Progenitor cell of endocrine pancreas (in vitro differentiated cells): ENCODE results near the gene MREG. TPM values are rescaled to one million over a fixed set of nuclear protein-coding genes. Genes with fewer than 3 reads are reported as not detected.

Experiments used
- DNase-seq: peaks from one replicate; pipeline ENCODE4 v3.0.0; 2021; ENCODE audit warnings: low spot score; ENCODE audit not compliant: unreplicated experiment
- H3K27ac Mint-ChIP-seq: 2 replicates; pipeline ENCODE4 v1.8.0; 2021; ENCODE audit warnings: mild to moderate bottlenecking, moderate library complexity, mixed read lengths
- H3K27me3 Mint-ChIP-seq: 2 replicates; pipeline ENCODE4 v1.8.0; 2021; ENCODE audit warnings: mixed read lengths
- H3K36me3 Mint-ChIP-seq: 2 replicates; pipeline ENCODE4 v1.8.0; 2022; ENCODE audit warnings: mixed read lengths; ENCODE audit not compliant: insufficient read depth
- H3K4me1 Mint-ChIP-seq: 2 replicates; pipeline ENCODE4 v1.8.0; 2021; ENCODE audit warnings: low read depth, mixed read lengths
- H3K4me3 Mint-ChIP-seq: 2 replicates; pipeline ENCODE4 v1.8.0; 2021; ENCODE audit warnings: low read depth, mild to moderate bottlenecking, moderate library complexity, mixed read lengths
- H3K9me3 Mint-ChIP-seq: 2 replicates; pipeline ENCODE4 v1.8.0; 2021; ENCODE audit warnings: low read depth, mixed read lengths
- CTCF ChIP-seq: fragments of 200-600 bp; sonication (generic); IDR thresholded peaks from one replicate; pipeline ENCODE4 v1.5.0; 2021; ENCODE audit warnings: antibody characterized with exemption, mild to moderate bottlenecking; ENCODE audit not compliant: unreplicated experiment
- total RNA-seq: library from RNA; stranded (reverse); gene quantifications from 2 replicates; pipeline ENCODE4 v1.2.1, GENCODE V29; 2021

Gene MREG
- total RNA-seq, 1 donor from 2014 or later: 26.8 TPM

DNA sequence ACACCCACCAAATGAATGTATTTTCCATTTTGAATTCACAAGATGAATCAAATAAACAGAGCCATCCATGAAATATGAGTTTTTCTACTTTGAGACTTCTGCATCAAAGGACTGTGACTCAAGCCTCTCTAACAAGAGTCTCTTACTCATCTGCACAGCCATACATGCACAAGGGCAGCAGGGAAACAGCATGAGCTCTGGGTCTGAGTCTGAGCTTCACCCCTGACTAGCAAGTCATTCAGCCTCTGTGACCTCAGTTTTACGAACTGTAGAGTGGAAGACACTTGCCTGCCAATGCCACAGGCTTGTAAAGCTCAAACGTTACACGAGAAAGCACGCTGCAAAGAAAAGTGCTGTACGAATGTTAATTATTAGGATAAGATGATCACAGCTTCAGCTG, 42.9 kb downstream of the MREG start:
- H3K4me3 Mint-ChIP-seq: no peak overlapping the region
- H3K36me3 Mint-ChIP-seq: peaks cover 12% of the 10 kb centered on the region
- no peak for DNase-seq
- peaks cover 4% of the 10 kb centered on the region for H3K9me3 Mint-ChIP-seq
- TF ChIP-seq CTCF: no peak
- no peaks in the 10 kb centered on the region for H3K27me3 Mint-ChIP-seq
- peaks cover 20% of the 10 kb centered on the region for H3K4me1 Mint-ChIP-seq
- H3K27ac Mint-ChIP-seq: no peak overlapping the region

GRCh38 chr2:215969131-215969841, 44.1 kb downstream of the MREG start:
- Mint-ChIP-seq H3K27me3 (no peaks in the 10 kb centered on the region), H3K27ac (no peak overlapping the region), H3K9me3 (peaks cover 4% of the 10 kb centered on the region), H3K4me1 (peaks cover 20% of the 10 kb centered on the region), H3K36me3 (peaks cover 12% of the 10 kb centered on the region), H3K4me3 (no peak overlapping the region)
- no peak for DNase-seq
- TF ChIP-seq CTCF: no peak

DNA sequence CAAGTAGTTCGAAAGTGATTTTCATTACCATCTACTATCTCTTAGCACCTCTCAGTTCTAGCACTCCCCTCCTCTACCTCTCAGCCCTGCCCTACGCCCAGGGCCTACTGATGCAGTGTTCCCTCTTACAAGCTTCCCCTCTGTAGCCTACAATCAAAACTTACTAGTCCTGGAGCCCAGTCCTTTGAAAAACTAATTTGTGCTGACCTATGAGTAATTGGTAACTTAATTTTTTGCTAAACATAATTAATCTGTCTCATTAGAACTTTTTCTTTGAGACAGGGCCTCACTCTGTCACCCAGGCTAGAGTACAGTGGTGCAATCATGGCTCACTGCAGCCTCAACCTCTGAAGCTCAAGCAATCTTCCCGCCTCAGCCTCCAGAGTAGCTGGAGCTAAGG, 44.9 kb downstream of the MREG start:
- Mint-ChIP-seq H3K36me3 (peaks cover 14% of the 10 kb centered on the region), H3K27ac (no peak overlapping the region), H3K4me3 (no peak overlapping the region), H3K4me1 (peaks cover 20% of the 10 kb centered on the region), H3K9me3 (peaks cover 4% of the 10 kb centered on the region), H3K27me3 (no peaks in the 10 kb centered on the region)
- TF ChIP-seq CTCF: no peak
- no peak for DNase-seq

DNA sequence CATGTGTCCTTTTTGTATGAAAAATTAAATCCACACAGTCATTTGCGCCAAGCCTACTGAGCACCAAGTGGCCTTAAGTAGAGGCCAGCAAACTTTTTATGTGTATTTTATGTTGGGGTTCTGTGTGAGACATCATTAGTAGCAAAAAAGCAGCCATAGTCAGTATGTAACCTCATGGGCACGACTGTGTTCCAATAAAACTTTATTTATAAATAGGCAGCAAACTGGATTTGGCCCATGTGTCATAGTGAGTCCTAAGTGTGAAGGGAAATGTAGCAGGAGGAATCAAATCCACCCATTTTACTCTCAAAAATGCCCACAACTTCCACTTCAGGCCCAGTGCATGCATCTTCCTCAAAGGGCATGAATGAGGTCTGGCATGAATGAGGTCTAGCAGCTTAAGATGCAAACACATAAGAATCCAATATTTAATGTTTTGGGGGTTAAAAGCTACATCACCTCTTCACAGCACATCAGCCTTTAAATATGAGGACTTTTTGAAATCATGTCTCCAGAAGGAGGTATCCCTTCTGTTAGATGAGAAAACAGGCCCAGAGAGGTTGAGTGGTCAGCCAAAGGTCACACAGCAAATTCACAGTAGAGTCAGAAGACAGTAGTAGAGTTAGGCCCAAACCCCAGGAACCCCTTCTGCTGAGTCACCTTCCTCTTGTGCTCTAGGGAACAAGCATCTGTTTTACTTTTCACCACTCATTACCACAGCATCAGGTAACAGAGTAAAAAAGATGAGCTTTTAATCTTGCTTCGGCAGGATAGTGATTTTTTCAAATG, 45.6 kb downstream of the MREG start:
- no peak overlapping the region for H3K4me3 Mint-ChIP-seq
- H3K9me3 Mint-ChIP-seq: peaks cover 4% of the 10 kb centered on the region
- peaks cover 15% of the 10 kb centered on the region for H3K4me1 Mint-ChIP-seq
- H3K36me3 Mint-ChIP-seq: peaks cover 14% of the 10 kb centered on the region
- DNase-seq: no peak
- H3K27me3 Mint-ChIP-seq: no peaks in the 10 kb centered on the region
- H3K27ac Mint-ChIP-seq: no peak overlapping the region
- no peak for TF ChIP-seq CTCF

DNA sequence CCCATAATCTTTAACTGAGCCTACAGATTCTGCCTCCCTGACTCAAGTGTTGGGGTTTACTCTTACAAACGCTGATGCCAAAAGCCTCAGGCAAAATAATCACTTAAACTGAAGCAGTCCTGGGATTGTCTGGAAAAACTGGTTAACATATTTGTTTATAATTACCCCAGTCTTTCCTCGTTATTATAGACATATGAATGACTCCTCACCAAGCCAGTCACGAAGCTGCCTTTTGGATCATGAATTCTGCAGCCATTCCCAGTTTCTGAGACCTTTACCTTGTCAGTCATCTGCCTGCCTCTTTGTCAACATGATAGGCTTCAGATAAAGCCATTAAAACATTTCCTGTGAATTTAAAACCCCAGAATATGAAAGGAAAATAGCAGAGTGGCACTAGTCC, 46.4 kb downstream of the MREG start:
- Mint-ChIP-seq H3K36me3 (peaks cover 18% of the 10 kb centered on the region), H3K9me3 (peaks cover 4% of the 10 kb centered on the region), H3K4me3 (no peak overlapping the region), H3K4me1 (peaks cover 15% of the 10 kb centered on the region), H3K27ac (no peak overlapping the region), H3K27me3 (no peaks in the 10 kb centered on the region)
- no peak for DNase-seq
- no peak for TF ChIP-seq CTCF
